Choroid plexus epithelial cell (primary cell): ENCODE results near the gene ODAD4.

Experiments used
- DNase-seq: peaks from one replicate; pipeline ENCODE4 v3.0.0-alpha.2; 2010; ENCODE audit warnings: low read depth
- H3K4me3 ChIP-seq: 2 replicates; pipeline ENCODE4 v1.5.1; 2011; ENCODE audit warnings: low read depth, mild to moderate bottlenecking, control low read depth, low read length, moderate library complexity
- CTCF ChIP-seq: conservative IDR thresholded peaks from 2 replicates; pipeline ENCODE4 v1.5.1; 2011; ENCODE audit warnings: low read depth, mild to moderate bottlenecking, control low read depth, inconsistent platforms, low read length, moderate library complexity

The ODAD4 gene

GRCh38 chr17:41932816-41933389, 2.5 kb downstream of the ODAD4 start:
- H3K4me3 ChIP-seq, result no peak overlapping the region
- TF ChIP-seq CTCF, result no peak
- no peak for DNase-seq

- DNase-seq, result no peak
- TF ChIP-seq CTCF, result no peak
- H3K4me3 ChIP-seq, result no peak overlapping the region
Measured at GRCh38 chr17:41935641-41936040, 5.2 kb downstream of the ODAD4 start.

- DNase-seq, result no peak
- TF ChIP-seq CTCF, result no peak
- H3K4me3 ChIP-seq, result no peak overlapping the region
Measured at GRCh38 chr17:41937970-41938954, 7.8 kb downstream of the ODAD4 start.

DNA sequence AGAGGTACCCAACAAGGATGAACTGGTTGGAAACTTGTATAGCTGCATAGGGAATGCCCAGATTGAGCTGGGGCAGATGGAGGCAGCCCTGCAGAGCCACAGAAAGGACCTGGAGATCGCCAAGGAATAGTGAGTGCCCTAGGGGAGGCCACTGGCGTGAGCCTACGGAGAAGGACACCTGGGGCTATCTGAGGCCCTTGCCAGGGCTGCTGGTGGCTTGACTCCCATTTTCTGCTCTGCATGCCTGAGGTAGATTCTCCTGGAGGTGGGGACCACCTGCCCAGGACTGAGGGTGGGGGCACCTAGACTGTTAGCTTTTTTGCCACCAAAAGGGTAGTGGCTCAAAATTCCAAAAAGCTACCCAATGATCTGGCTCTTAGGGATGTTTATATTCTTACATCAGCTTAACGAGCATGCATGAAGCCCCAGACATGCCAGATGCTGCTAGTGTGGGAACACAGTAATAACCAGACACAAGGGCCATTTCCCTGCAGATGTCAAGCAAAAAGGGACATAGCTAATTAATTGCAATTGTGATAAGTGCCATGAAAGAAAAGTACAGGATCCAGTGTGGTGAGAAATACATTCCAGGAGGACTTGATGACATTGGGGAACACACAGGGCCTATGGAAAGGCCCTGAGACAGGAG, 8.8 kb downstream of the ODAD4 start:
- TF ChIP-seq CTCF, result no peak
- no peak for DNase-seq
- H3K4me3 ChIP-seq, result no peak overlapping the region

GRCh38 chr17:41939693-41940090, 9.3 kb downstream of the ODAD4 start:
- no peak overlapping the region for H3K4me3 ChIP-seq
- no peak for DNase-seq

GRCh38 chr17:41941168-41941567, 10.8 kb downstream of the ODAD4 start:
- no peak overlapping the region for H3K4me3 ChIP-seq
- DNase-seq, result no peak
- TF ChIP-seq CTCF, result no peak

More at GRCh38 chr17:41939693-41940090, 9.3 kb downstream of the ODAD4 start:
- TF ChIP-seq CTCF, result no peak
